B cell (primary cell): ENCODE measurements around the gene DDR1.

Source experiments
- EZH2 ChIP-seq: IDR thresholded peaks from 2 replicates; pipeline ENCODE4 v1.6.1; 2012; ENCODE audit warnings: borderline replicate concordance, low read depth, mild to moderate bottlenecking, moderate library complexity, low read length; ENCODE audit not compliant: insufficient read depth, poor library complexity, severe bottlenecking
- TF ChIP-seq, protein P1 (sequence below): fragments of 200-600 bp; IDR thresholded peaks from one replicate; pipeline ENCODE4 v1.8.0; 2022; ENCODE audit warnings: antibody characterized with exemption, mild to moderate bottlenecking

DNA sequence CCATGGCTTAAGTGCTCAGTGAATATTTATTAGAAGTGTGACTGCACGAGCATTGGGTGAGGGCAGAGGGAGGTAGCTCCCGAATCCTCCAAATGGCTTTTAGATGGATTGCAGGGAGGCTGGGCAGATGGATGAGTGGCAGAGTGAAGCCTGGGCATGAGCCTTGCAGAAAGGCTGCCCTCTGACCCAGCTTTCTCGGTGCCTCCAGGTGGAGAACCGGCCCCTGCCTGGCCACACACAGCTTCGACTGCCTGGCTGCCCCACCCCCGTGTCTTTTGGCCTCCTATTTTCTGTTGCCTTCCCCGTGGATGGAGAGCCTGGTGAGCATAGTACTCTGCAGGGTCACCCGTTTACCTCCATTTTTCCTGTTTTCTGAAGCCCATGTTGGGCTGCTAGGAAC is 33.2 kb downstream of the DDR1 start:
- TF ChIP-seq, protein P1, sequence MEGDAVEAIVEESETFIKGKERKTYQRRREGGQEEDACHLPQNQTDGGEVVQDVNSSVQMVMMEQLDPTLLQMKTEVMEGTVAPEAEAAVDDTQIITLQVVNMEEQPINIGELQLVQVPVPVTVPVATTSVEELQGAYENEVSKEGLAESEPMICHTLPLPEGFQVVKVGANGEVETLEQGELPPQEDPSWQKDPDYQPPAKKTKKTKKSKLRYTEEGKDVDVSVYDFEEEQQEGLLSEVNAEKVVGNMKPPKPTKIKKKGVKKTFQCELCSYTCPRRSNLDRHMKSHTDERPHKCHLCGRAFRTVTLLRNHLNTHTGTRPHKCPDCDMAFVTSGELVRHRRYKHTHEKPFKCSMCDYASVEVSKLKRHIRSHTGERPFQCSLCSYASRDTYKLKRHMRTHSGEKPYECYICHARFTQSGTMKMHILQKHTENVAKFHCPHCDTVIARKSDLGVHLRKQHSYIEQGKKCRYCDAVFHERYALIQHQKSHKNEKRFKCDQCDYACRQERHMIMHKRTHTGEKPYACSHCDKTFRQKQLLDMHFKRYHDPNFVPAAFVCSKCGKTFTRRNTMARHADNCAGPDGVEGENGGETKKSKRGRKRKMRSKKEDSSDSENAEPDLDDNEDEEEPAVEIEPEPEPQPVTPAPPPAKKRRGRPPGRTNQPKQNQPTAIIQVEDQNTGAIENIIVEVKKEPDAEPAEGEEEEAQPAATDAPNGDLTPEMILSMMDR, result no peak
- no peak for TF ChIP-seq EZH2
